A549 (cell line): Measurements from ENCODE around the gene NYAP2. TPM values are rescaled to one million over a fixed set of nuclear protein-coding genes. Genes with fewer than 3 reads are reported as not detected.

Experiments
- ATAC-seq, 2 experiments: fragments of 200-7000 bp in 1 of 2; fragments of >200 bp in 1 of 2; cut with Nextera tagmentation in 1 of 2; cut with Tn5 transposase in 1 of 2; 3 replicates each; pipeline versions ENCODE4 v1.8.0 to v1.9.1; 2018 to 2020; ENCODE audit warnings: mild to moderate bottlenecking in 1 of 2, moderate library complexity in 1 of 2
- CTCF ChIA-PET: fragments of 300-600 bp; sonication (Branson Sonifier 250); formaldehyde crosslinking; extraction: SDS; loops from one replicate; lab custom pipeline; 2021; ENCODE audit warnings: antibody characterized with exemption, inconsistent platforms; lab: Yijun Ruan, JAX
- POLR2A ChIA-PET: fragments of 350-600 bp; formaldehyde crosslinking; extraction: SDS; loops from one replicate; lab custom pipeline; 2021; ENCODE audit warnings: antibody characterized with exemption, inconsistent platforms; lab: Yijun Ruan, JAX
- DNase-seq, 2 experiments: peaks; one replicate each; pipeline versions ENCODE4 v3.0.0 to v3.0.0-alpha.2; 2011 to 2016; ENCODE audit warnings: low read depth in 1 of 2, low spot score in 1 of 2
- FAIRE-seq: peaks from 2 replicates; lab custom pipeline; 2011; peaks lifted over from hg19 to GRCh38; lab: Jason Lieb, UNC
- H3K27ac ChIP-seq, 2 experiments: fragments of >200 bp; sonication (Bioruptor Twin); formaldehyde crosslinking; 3 replicates each; pipeline ENCODE4 v1.5.1; 2016 to 2017
- H3K4me1 ChIP-seq: fragments of >200 bp; sonication (Bioruptor Twin); formaldehyde crosslinking; 3 replicates; pipeline ENCODE4 v1.6.1; 2016
- H3K4me2 ChIP-seq: fragments of >200 bp; sonication (Bioruptor Twin); formaldehyde crosslinking; 3 replicates; pipeline ENCODE4 v1.6.1; 2016
- H3K4me3 ChIP-seq: fragments of >200 bp; sonication (Bioruptor Twin); formaldehyde crosslinking; 3 replicates; pipeline ENCODE4 v1.5.1; 2016
- H3K9me3 ChIP-seq: fragments of >200 bp; sonication (Bioruptor Twin); formaldehyde crosslinking; 3 replicates; pipeline ENCODE4 v1.6.1; 2016
- ATOH8 ChIP-seq: fragments of 250-450 bp; sonication (Bioruptor Pico); IDR thresholded peaks from 2 replicates; pipeline ENCODE4 v1.5.0; 2020; ENCODE audit warnings: low read depth, mild to moderate bottlenecking, moderate library complexity
- BHLHE40 ChIP-seq: IDR thresholded peaks from 2 replicates; pipeline ENCODE4 v1.6.1; 2012; ENCODE audit warnings: low read depth, low read length, inconsistent platforms
- CBX2 ChIP-seq: fragments of 200-600 bp; sonication (generic); IDR thresholded peaks from 2 replicates; pipeline ENCODE4 v1.6.1; 2016; ENCODE audit warnings: low read depth, mild to moderate bottlenecking, borderline replicate concordance
- CBX8 ChIP-seq: fragments of 200-600 bp; sonication (generic); IDR thresholded peaks from 2 replicates; pipeline ENCODE4 v1.6.1; 2016
- CHD2 ChIP-seq: fragments of 150-350 bp; IDR thresholded peaks from 2 replicates; pipeline ENCODE4 v1.6.1; 2014; ENCODE audit warnings: low read length; ENCODE audit not compliant: partially characterized antibody
- CHD4 ChIP-seq: fragments of 200-600 bp; sonication (generic); IDR thresholded peaks from 2 replicates; pipeline ENCODE4 v1.6.1; 2016; ENCODE audit warnings: antibody characterized with exemption, mild to moderate bottlenecking, borderline replicate concordance
- CTCF ChIP-seq: fragments of >200 bp; sonication (Bioruptor Twin); formaldehyde crosslinking; IDR thresholded peaks from 3 replicates; pipeline ENCODE4 v1.5.1; 2016
- EHF ChIP-seq: fragments of 250-450 bp; sonication (Bioruptor Pico); IDR thresholded peaks from 2 replicates; pipeline ENCODE4 v1.5.0; 2020; ENCODE audit warnings: mild to moderate bottlenecking
- ESRRA ChIP-seq: fragments of 150-350 bp; IDR thresholded peaks from 2 replicates; pipeline ENCODE4 v1.6.1; 2014; ENCODE audit warnings: mild to moderate bottlenecking, low read length, borderline replicate concordance
- FOSL2 ChIP-seq, 2 experiments: fragments of 450-650 bp in 1 of 2; fragments of >200 bp in 1 of 2; sonication (Bioruptor Twin) in 1 of 2; formaldehyde crosslinking; IDR thresholded peaks; 2 replicates each; pipeline versions ENCODE4 v1.5.0 to v1.6.1; 2016 to 2020; ENCODE audit warnings: mild to moderate bottlenecking in 1 of 2, moderate library complexity in 1 of 2
- FOXS1 ChIP-seq: fragments of 250-450 bp; sonication (Bioruptor Pico); IDR thresholded peaks from 2 replicates; pipeline ENCODE4 v1.5.0; 2020; ENCODE audit warnings: mild to moderate bottlenecking, moderate library complexity
- HOXA7 ChIP-seq: fragments of 250-450 bp; sonication (Bioruptor Pico); IDR thresholded peaks from 2 replicates; pipeline ENCODE4 v1.5.0; 2020; ENCODE audit warnings: mild to moderate bottlenecking, moderate library complexity
- JUN ChIP-seq, 2 experiments: fragments of >200 bp; sonication (Bioruptor Twin); formaldehyde crosslinking; IDR thresholded peaks; 2 replicates in 1 of 2; 3 replicates in 1 of 2; pipeline ENCODE4 v1.6.1; 2016 to 2017
- JUNB ChIP-seq: fragments of >200 bp; sonication (Bioruptor Twin); formaldehyde crosslinking; IDR thresholded peaks from 2 replicates; pipeline ENCODE4 v1.6.1; 2016
- KDM1A ChIP-seq: fragments of 200-600 bp; sonication (generic); IDR thresholded peaks from 2 replicates; pipeline ENCODE4 v1.6.1; 2016; ENCODE audit warnings: low read depth, mild to moderate bottlenecking
- MAFK ChIP-seq: fragments of 450-650 bp; IDR thresholded peaks from 2 replicates; pipeline ENCODE4 v1.6.1; 2014; ENCODE audit not compliant: partially characterized antibody
- MYC ChIP-seq: IDR thresholded peaks from 2 replicates; pipeline ENCODE4 v1.6.1; 2012; ENCODE audit warnings: mild to moderate bottlenecking, inconsistent platforms, low read length, improper control_type of control experiment, borderline replicate concordance
- RAD21 ChIP-seq, 2 experiments: fragments of >200 bp in 1 of 2; sonication (Bioruptor Twin) in 1 of 2; formaldehyde crosslinking in 1 of 2; IDR thresholded peaks in 1 of 2; conservative IDR thresholded peaks in 1 of 2; 2 replicates in 1 of 2; 3 replicates in 1 of 2; pipeline ENCODE4 v1.6.1; 2012 to 2018; ENCODE audit warnings: inconsistent platforms in 1 of 2
- RCOR1 ChIP-seq: fragments of 150-350 bp; IDR thresholded peaks from 2 replicates; pipeline ENCODE4 v1.6.1; 2014; ENCODE audit warnings: antibody characterized with exemption, low read length, low read depth
- RFX5 ChIP-seq: fragments of 450-650 bp; IDR thresholded peaks from 2 replicates; pipeline ENCODE4 v1.7.1; 2014; ENCODE audit warnings: antibody characterized with exemption, mild to moderate bottlenecking, moderate library complexity
- SMC3 ChIP-seq: fragments of >200 bp; sonication (Bioruptor Twin); formaldehyde crosslinking; IDR thresholded peaks from 3 replicates; pipeline ENCODE4 v1.6.1; 2018; ENCODE audit warnings: inconsistent platforms
- TFCP2L1 ChIP-seq: fragments of 250-450 bp; sonication (Bioruptor Pico); IDR thresholded peaks from 2 replicates; pipeline ENCODE4 v1.5.0; 2021; ENCODE audit warnings: mild to moderate bottlenecking
- ZFP36 ChIP-seq: fragments of 450-650 bp; IDR thresholded peaks from 2 replicates; pipeline ENCODE4 v1.6.1; 2014; ENCODE audit warnings: borderline replicate concordance; ENCODE audit not compliant: partially characterized antibody
- WGBS: methylation state at CpG from one replicate; pipeline ENCODE4 v1.1.6; 2017; ENCODE audit errors: missing lambda C conversion rate; 5-methylcytosine and 5-hydroxymethylcytosine counted together
- polyA plus RNA-seq, 4 experiments: library from polyadenylated mRNA; depleted of rRNA in 3 of 4; stranded (reverse); fragments of >200 nt; fragmentation: RNase III in 1 of 4; extraction: RNeasy Plus Mini Kit Qiagen cat#74134 plus additional on column Dnase treatment in 1 of 4; gene quantifications; 2 replicates in 3 of 4; 3 replicates in 1 of 4; pipeline ENCODE4 v1.2.3, GENCODE V29; 2011 to 2017

The NYAP2 gene
- polyA plus RNA-seq, 2 of the 4 experiments (the other 2 are of a cell fraction), result 0.01 TPM; not detected in 1

GRCh38 chr2:225667445-225667844 lies 267.9 kb downstream of the NYAP2 start:
- ChIA-PET CTCF (interaction anchor here (0.9 to 3.2 kb wide), 4 partner anchors 1134 to 1440 kb away, joined by 3 to 26 read pairs (median 10); no protein-coding TSS in a partner anchor), POLR2A (no interaction called here)
- H3K4me2 ChIP-seq, result no peak overlapping the region
- H3K4me3 ChIP-seq, result no peak overlapping the region
- FAIRE-seq (no peak), DNase-seq (no peak), ATAC-seq (no peak)
- no peak for TF ChIP-seq MAFK
- TF ChIP-seq CHD4, result no peak
- no peak for TF ChIP-seq JUN (IDR thresholded peaks at IDR 0.05)
- TF ChIP-seq EHF (CRISPR knock-in tag), result no peak
- no peak for TF ChIP-seq RFX5
- no peak for TF ChIP-seq MYC
- TF ChIP-seq JUNB, result no peak
- no peak for TF ChIP-seq KDM1A
- TF ChIP-seq CBX8, result no peak
- no peak for TF ChIP-seq CHD2
- no peak for TF ChIP-seq TFCP2L1 (CRISPR knock-in tag)
- no peak for TF ChIP-seq FOSL2 (IDR thresholded peaks at IDR 0.05)
- no peak for TF ChIP-seq FOSL2 (CRISPR knock-in tag; IDR thresholded peaks at IDR 0.05)
- no peak for TF ChIP-seq BHLHE40
- no peak for TF ChIP-seq FOXS1 (CRISPR knock-in tag)
- no peak for TF ChIP-seq HOXA7 (CRISPR knock-in tag)
- no peak for TF ChIP-seq ATOH8 (CRISPR knock-in tag)
- no peak for TF ChIP-seq ESRRA
- TF ChIP-seq CBX2, result no peak
- no peak for TF ChIP-seq RCOR1
- H3K9me3 ChIP-seq, result no peaks in the 10 kb centered on the region
- no peaks in the 10 kb centered on the region for H3K4me1 ChIP-seq
- H3K27ac ChIP-seq, result no peak overlapping the region
- 63% methylated on average over 2 of the region's 2 CpGs for WGBS

- ATAC-seq (peak; percentile 93 to 95), DNase-seq (peak; percentile 47 to 75), FAIRE-seq (no peak)
- ChIA-PET POLR2A (no interaction called here), CTCF (interaction anchor here (0.5 to 2.3 kb wide), 22 partner anchors 8 to 1443 kb away, joined by 3 to 28 read pairs (median 4); partner anchors contain the start of gene IRS1)
- Histone ChIP-seq H3K9me3 (no peaks in the 10 kb centered on the region), H3K4me2 (no peak overlapping the region), H3K4me3 (no peak overlapping the region), H3K4me1 (no peaks in the 10 kb centered on the region), H3K27ac (no peak overlapping the region)
- WGBS, result 46% methylated on average over 2 of the region's 2 CpGs
- TF ChIP-seq RAD21 (conservative IDR thresholded peaks at IDR 0.05 in 1 of 2, IDR thresholded peaks at IDR 0.05 in 1 of 2) (peak; percentile 85 to 89), ZFP36 (no peak), CTCF (peak; percentile 82), SMC3 (peak; percentile 79)
Measured at GRCh38 chr2:225668606-225669266, 269.2 kb downstream of the NYAP2 start.
